HAP-1 (cell line): ENCODE results near the gene LMO7.
"Not testable (repeated sequence)": the region's sequence is repeated elsewhere in the genome, so short reads cannot be mapped to it uniquely, and the experiment has no call there.

Experiments used
- DNase-seq, 2 experiments: peaks; one replicate each; pipeline ENCODE4 v3.0.0-alpha.2; 2016 to 2020; ENCODE audit warnings: low spot score in 2 of 2
- H3K27me3 ChIP-seq: fragments of 250-450 bp; sonication (Bioruptor Pico); 2 replicates; pipeline ENCODE4 v1.5.1; 2020; ENCODE audit warnings: low read depth, mild to moderate bottlenecking, moderate library complexity
- H3K36me3 ChIP-seq: fragments of 250-450 bp; sonication (Bioruptor Pico); replicated peaks from 2 replicates; pipeline ENCODE4 v1.5.1; 2020; ENCODE audit warnings: mild to moderate bottlenecking
- H3K4me1 ChIP-seq: fragments of 250-450 bp; sonication (Bioruptor Pico); 2 replicates; pipeline ENCODE4 v1.5.1; 2020; ENCODE audit warnings: mild to moderate bottlenecking
- H3K4me3 ChIP-seq: fragments of 250-450 bp; sonication (Bioruptor Pico); 2 replicates; pipeline ENCODE4 v1.5.1; 2020; ENCODE audit warnings: mild to moderate bottlenecking, moderate library complexity
- H3K9me3 ChIP-seq: fragments of 250-450 bp; sonication (Bioruptor Pico); 2 replicates; pipeline ENCODE4 v1.5.1; 2020; ENCODE audit warnings: mild to moderate bottlenecking, moderate library complexity
- in situ Hi-C: fragments of 300-500 bp; cut with MboI; formaldehyde crosslinking; loops from 3 replicates; pipeline ENCODE4 v1.14.3; 2020; ENCODE audit warnings: low sequenced_read_pairs, inconsistent platforms, mixed read lengths

The LMO7 gene

GRCh38 chr13:75691183-75691582 is 55.1 kb downstream of the LMO7 start:
- in situ Hi-C loops, result loop anchor here (10.0 to 25.0 kb wide), 4 partner anchors 171 to 1221 kb away; no protein-coding TSS in a partner anchor
- Histone ChIP-seq H3K36me3 (no peaks in the 10 kb centered on the region; the same call in 1 of the 2 replicates), H3K4me3 (no peak overlapping the region), H3K27me3 (no peaks in the 10 kb centered on the region), H3K9me3 (no peaks in the 10 kb centered on the region), H3K4me1 (no peaks in the 10 kb centered on the region)
- DNase-seq, result no peak

GRCh38 chr13:75693227-75693626 is 57.1 kb downstream of the LMO7 start:
- H3K36me3 ChIP-seq, result no peaks in the 10 kb centered on the region; the same call in 1 of the 2 replicates
- no peaks in the 10 kb centered on the region for H3K27me3 ChIP-seq
- H3K9me3 ChIP-seq, result no peaks in the 10 kb centered on the region; the same call in 1 of the 2 replicates
- DNase-seq, result no peak
- no peaks in the 10 kb centered on the region for H3K4me1 ChIP-seq
- in situ Hi-C loops, result loop anchor here (10.0 to 25.0 kb wide), 4 partner anchors 169 to 1219 kb away; no protein-coding TSS in a partner anchor
- H3K4me3 ChIP-seq, result no peak overlapping the region

- no peaks in the 10 kb centered on the region; the same call in none of the 2 replicates for H3K9me3 ChIP-seq
- in situ Hi-C loops, result loop anchor here (10.0 to 25.0 kb wide), 4 partner anchors 168 to 1218 kb away; no protein-coding TSS in a partner anchor
- no peaks in the 10 kb centered on the region; the same call in 1 of the 2 replicates for H3K36me3 ChIP-seq
- no peaks in the 10 kb centered on the region for H3K27me3 ChIP-seq
- no peaks in the 10 kb centered on the region for H3K4me1 ChIP-seq
- no peak for DNase-seq
- no peak overlapping the region for H3K4me3 ChIP-seq
Observed at GRCh38 chr13:75694722-75695121, 58.6 kb downstream of the LMO7 start.

GRCh38 chr13:75695908-75696307 is 59.8 kb downstream of the LMO7 start:
- H3K4me1 ChIP-seq, H3K27me3 ChIP-seq, H3K9me3 ChIP-seq, H3K4me3 ChIP-seq, H3K36me3 ChIP-seq: not testable (repeated sequence)
- peak; percentile 43 to 84 for DNase-seq
- in situ Hi-C loops, result loop anchor here (10.0 to 25.0 kb wide), 4 partner anchors 166 to 1216 kb away; no protein-coding TSS in a partner anchor

GRCh38 chr13:75699062-75699461 is 62.9 kb downstream of the LMO7 start:
- no peaks in the 10 kb centered on the region for H3K4me1 ChIP-seq
- H3K27me3 ChIP-seq, result no peaks in the 10 kb centered on the region
- no peak for DNase-seq
- H3K9me3 ChIP-seq, result no peaks in the 10 kb centered on the region; the same call in none of the 2 replicates
- H3K4me3 ChIP-seq, result no peak overlapping the region
- H3K36me3 ChIP-seq, result no peaks in the 10 kb centered on the region; the same call in 1 of the 2 replicates
- in situ Hi-C loops, result loop anchor here (10.0 to 25.0 kb wide), 4 partner anchors 163 to 1213 kb away; no protein-coding TSS in a partner anchor

- H3K4me3 ChIP-seq, H3K36me3 ChIP-seq, H3K27me3 ChIP-seq, H3K4me1 ChIP-seq, DNase-seq, H3K9me3 ChIP-seq: not testable (repeated sequence)
- in situ Hi-C loops, result loop anchor here (10.0 to 25.0 kb wide), 4 partner anchors 163 to 1213 kb away; no protein-coding TSS in a partner anchor
Observed at GRCh38 chr13:75699717-75700116, 63.6 kb downstream of the LMO7 start.

GRCh38 chr13:75700552-75700951 is 64.4 kb downstream of the LMO7 start:
- H3K9me3 ChIP-seq, result no peaks in the 10 kb centered on the region; the same call in none of the 2 replicates
- H3K36me3 ChIP-seq, result no peaks in the 10 kb centered on the region; the same call in 1 of the 2 replicates
- no peak overlapping the region for H3K4me3 ChIP-seq
- no peaks in the 10 kb centered on the region for H3K27me3 ChIP-seq
- no peak for DNase-seq
- in situ Hi-C loops, result no loop called here
- peaks cover 3% of the 10 kb centered on the region; the same call in 1 of the 2 replicates for H3K4me1 ChIP-seq

- DNase-seq, result no peak
- Histone ChIP-seq H3K9me3 (no peaks in the 10 kb centered on the region; the same call in none of the 2 replicates), H3K27me3 (no peaks in the 10 kb centered on the region), H3K4me1 (peaks cover 3% of the 10 kb centered on the region; the same call in 1 of the 2 replicates), H3K36me3 (no peaks in the 10 kb centered on the region), H3K4me3 (no peak overlapping the region)
- in situ Hi-C loops, result no loop called here
Observed at GRCh38 chr13:75702476-75702875, 66.3 kb downstream of the LMO7 start.

GRCh38 chr13:75703769-75704168 is 67.6 kb downstream of the LMO7 start:
- Histone ChIP-seq H3K4me3 (no peak overlapping the region), H3K4me1 (peaks cover 3% of the 10 kb centered on the region; the same call in 1 of the 2 replicates)

GRCh38 chr13:75704194-75704926 is 68.2 kb downstream of the LMO7 start:
- Histone ChIP-seq H3K9me3 (no peaks in the 10 kb centered on the region), H3K4me1 (peaks cover 3% of the 10 kb centered on the region; the same call in 1 of the 2 replicates), H3K36me3 (no peaks in the 10 kb centered on the region), H3K4me3 (no peak overlapping the region), H3K27me3 (no peaks in the 10 kb centered on the region)
- no peak for DNase-seq
- in situ Hi-C loops, result no loop called here

More at GRCh38 chr13:75703769-75704168, 67.6 kb downstream of the LMO7 start:
- DNase-seq, result no peak
- Histone ChIP-seq H3K27me3 (no peaks in the 10 kb centered on the region), H3K9me3 (no peaks in the 10 kb centered on the region; the same call in 1 of the 2 replicates), H3K36me3 (no peaks in the 10 kb centered on the region)
- in situ Hi-C loops, result no loop called here

- Histone ChIP-seq H3K27me3 (no peaks in the 10 kb centered on the region), H3K9me3 (no peaks in the 10 kb centered on the region), H3K4me3 (no peak overlapping the region), H3K36me3 (no peaks in the 10 kb centered on the region), H3K4me1 (peaks cover 3% of the 10 kb centered on the region; the same call in 1 of the 2 replicates)
- in situ Hi-C loops, result no loop called here
- DNase-seq, result peak in 1 of 2 experiments; percentile 13
Observed at GRCh38 chr13:75704927-75705288, 68.8 kb downstream of the LMO7 start.

GRCh38 chr13:75705395-75705794 is 69.3 kb downstream of the LMO7 start:
- Histone ChIP-seq H3K9me3 (no peaks in the 10 kb centered on the region), H3K27me3 (no peaks in the 10 kb centered on the region), H3K4me1 (peaks cover 3% of the 10 kb centered on the region; the same call in 1 of the 2 replicates), H3K4me3 (no peak overlapping the region), H3K36me3 (no peaks in the 10 kb centered on the region)
- DNase-seq, result no peak
- in situ Hi-C loops, result no loop called here

- H3K4me3 ChIP-seq, result no peak overlapping the region
- H3K36me3 ChIP-seq, result no peaks in the 10 kb centered on the region
- DNase-seq, result no peak
- no peaks in the 10 kb centered on the region for H3K27me3 ChIP-seq
- H3K4me1 ChIP-seq, result peaks cover 3% of the 10 kb centered on the region; the same call in 1 of the 2 replicates
- H3K9me3 ChIP-seq, result no peaks in the 10 kb centered on the region
- in situ Hi-C loops, result no loop called here
Observed at GRCh38 chr13:75705908-75706307, 69.8 kb downstream of the LMO7 start.

GRCh38 chr13:75713852-75714251 is 77.7 kb downstream of the LMO7 start:
- Histone ChIP-seq H3K27me3 (no peaks in the 10 kb centered on the region), H3K4me1 (no peaks in the 10 kb centered on the region), H3K4me3 (no peak overlapping the region), H3K9me3 (no peaks in the 10 kb centered on the region), H3K36me3 (no peaks in the 10 kb centered on the region)
- in situ Hi-C loops, result no loop called here
- no peak for DNase-seq
